HUES6 (cell line): Measurements from ENCODE around the gene NDUFB8.

Experiments
- H3K27ac ChIP-seq: 2 replicates; pipeline ENCODE4 v1.7.0; 2013; ENCODE audit warnings: low read depth, mild to moderate bottlenecking, low read length, inconsistent platforms
- H3K27me3 ChIP-seq: 2 replicates; pipeline ENCODE4 v1.6.1; 2013; ENCODE audit warnings: low read length; ENCODE audit not compliant: control insufficient read depth, insufficient read depth
- H3K36me3 ChIP-seq: 2 replicates; pipeline ENCODE4 v1.6.1; 2013; ENCODE audit warnings: low read length; ENCODE audit not compliant: control insufficient read depth, insufficient read depth
- H3K4me1 ChIP-seq: 2 replicates; pipeline ENCODE4 v1.6.1; 2013; ENCODE audit warnings: low read length; ENCODE audit not compliant: control insufficient read depth, insufficient read depth
- H3K4me3 ChIP-seq: 2 replicates; pipeline ENCODE4 v1.5.1; 2013; ENCODE audit warnings: low read depth, low read length
- H3K9ac ChIP-seq: one replicate; pipeline ENCODE4 v1.6.1; 2013; ENCODE audit warnings: mild to moderate bottlenecking, low read length
- H3K9me3 ChIP-seq: 2 replicates; pipeline ENCODE4 v1.6.1; 2013; ENCODE audit warnings: low read depth, low read length; ENCODE audit not compliant: control insufficient read depth, insufficient read depth

The NDUFB8 gene

GRCh38 chr10:100520811-100521210, 8.9 kb downstream of the NDUFB8 start:
- H3K27me3 ChIP-seq = peaks cover 23% of the 10 kb centered on the region
- H3K4me1 ChIP-seq = no peaks in the 10 kb centered on the region
- no peaks in the 10 kb centered on the region for H3K9me3 ChIP-seq
- peaks cover 33% of the 10 kb centered on the region for H3K36me3 ChIP-seq
- H3K27ac ChIP-seq = no peak overlapping the region
- H3K9ac ChIP-seq = no peak overlapping the region
- H3K4me3 ChIP-seq = no peak overlapping the region

- Histone ChIP-seq H3K4me3 (peak within 1 kb of the TSS; percentile 61), H3K27ac (no peak within 1 kb of the TSS), H3K9ac (peak within 1 kb of the TSS; percentile 32), H3K36me3 (peaks cover 20% of the 10 kb centered on the region), H3K9me3 (no peaks in the 10 kb centered on the region), H3K4me1 (no peaks in the 10 kb centered on the region), H3K27me3 (peaks cover 23% of the 10 kb centered on the region)
Measured at GRCh38 chr10:100519311-100520051, 10.2 kb downstream of the NDUFB8 start, which contains the start of gene SEC31B. Gene SEC31B (minus strand): TSS chr10:100519861. CDS start chr10:100516952, 2,909 bp downstream.

GRCh38 chr10:100518761-100519241, 10.9 kb downstream of the NDUFB8 start:
- H3K27ac ChIP-seq = no peak overlapping the region
- no peaks in the 10 kb centered on the region for H3K9me3 ChIP-seq
- H3K4me3 ChIP-seq = peak overlapping the region; percentile 61
- H3K9ac ChIP-seq = no peak overlapping the region
- peaks cover 14% of the 10 kb centered on the region for H3K36me3 ChIP-seq
- H3K4me1 ChIP-seq = no peaks in the 10 kb centered on the region
- peaks cover 23% of the 10 kb centered on the region for H3K27me3 ChIP-seq

- Histone ChIP-seq H3K4me3 (no peak overlapping the region), H3K9ac (no peak overlapping the region), H3K27ac (no peak overlapping the region), H3K36me3 (no peaks in the 10 kb centered on the region), H3K27me3 (peaks cover 23% of the 10 kb centered on the region), H3K9me3 (no peaks in the 10 kb centered on the region), H3K4me1 (no peaks in the 10 kb centered on the region)
Measured at GRCh38 chr10:100516847-100517246, 12.8 kb downstream of the NDUFB8 start.

- H3K4me1 ChIP-seq = no peaks in the 10 kb centered on the region
- peaks cover 18% of the 10 kb centered on the region for H3K27me3 ChIP-seq
- no peaks in the 10 kb centered on the region for H3K36me3 ChIP-seq
- H3K4me3 ChIP-seq = no peak overlapping the region
- no peak overlapping the region for H3K27ac ChIP-seq
- H3K9ac ChIP-seq = no peak overlapping the region
- no peaks in the 10 kb centered on the region for H3K9me3 ChIP-seq
Measured at GRCh38 chr10:100515612-100516011, 14.1 kb downstream of the NDUFB8 start.

GRCh38 chr10:100510533-100511308, 18.9 kb downstream of the NDUFB8 start:
- Histone ChIP-seq H3K9ac (no peak overlapping the region), H3K4me1 (no peaks in the 10 kb centered on the region), H3K4me3 (no peak overlapping the region), H3K9me3 (no peaks in the 10 kb centered on the region), H3K36me3 (no peaks in the 10 kb centered on the region), H3K27me3 (peaks cover 3% of the 10 kb centered on the region; the same call in 1 of the 2 replicates), H3K27ac (no peak overlapping the region)

GRCh38 chr10:100509241-100509840, 20.3 kb downstream of the NDUFB8 start:
- H3K4me3 ChIP-seq = no peak overlapping the region
- H3K27ac ChIP-seq = no peak overlapping the region
- no peaks in the 10 kb centered on the region for H3K9me3 ChIP-seq
- peaks cover 3% of the 10 kb centered on the region; the same call in 1 of the 2 replicates for H3K27me3 ChIP-seq
- no peaks in the 10 kb centered on the region for H3K36me3 ChIP-seq
- H3K9ac ChIP-seq = no peak overlapping the region
- H3K4me1 ChIP-seq = no peaks in the 10 kb centered on the region

- Histone ChIP-seq H3K4me1 (no peaks in the 10 kb centered on the region), H3K9me3 (no peaks in the 10 kb centered on the region), H3K36me3 (no peaks in the 10 kb centered on the region), H3K27ac (no peak overlapping the region), H3K4me3 (no peak overlapping the region), H3K9ac (no peak overlapping the region), H3K27me3 (peaks cover 3% of the 10 kb centered on the region; the same call in 1 of the 2 replicates)
Measured at GRCh38 chr10:100508691-100509150, 20.9 kb downstream of the NDUFB8 start.

- Histone ChIP-seq H3K4me1 (no peaks in the 10 kb centered on the region), H3K36me3 (no peaks in the 10 kb centered on the region), H3K9me3 (no peaks in the 10 kb centered on the region), H3K9ac (no peak overlapping the region), H3K27me3 (peaks cover 3% of the 10 kb centered on the region; the same call in 1 of the 2 replicates), H3K4me3 (no peak overlapping the region), H3K27ac (no peak overlapping the region)
Measured at GRCh38 chr10:100508266-100508665, 21.4 kb downstream of the NDUFB8 start.

- Histone ChIP-seq H3K36me3 (no peaks in the 10 kb centered on the region), H3K9ac (no peak overlapping the region), H3K4me3 (no peak overlapping the region), H3K27me3 (peaks cover 3% of the 10 kb centered on the region; the same call in 1 of the 2 replicates), H3K4me1 (no peaks in the 10 kb centered on the region), H3K27ac (no peak overlapping the region), H3K9me3 (no peaks in the 10 kb centered on the region)
Measured at GRCh38 chr10:100507357-100507732, 22.3 kb downstream of the NDUFB8 start.
